PC-3 (cell line): ENCODE measurements around the gene PAK3.

Experiments used
- CTCF ChIP-seq: fragments of 300-600 bp; sonication (generic); conservative IDR thresholded peaks from 2 replicates; pipeline ENCODE4 v1.5.1; 2017; ENCODE audit warnings: antibody characterized with exemption, low read depth, mild to moderate bottlenecking, low read length
- EZH2phosphoT487 ChIP-seq: fragments of 300-600 bp; sonication (generic); IDR thresholded peaks from 2 replicates; pipeline ENCODE4 v1.6.1; 2018; ENCODE audit warnings: mild to moderate bottlenecking, antibody characterized with exemption, low read length, borderline replicate concordance

- TF ChIP-seq EZH2phosphoT487 (no peak), CTCF (no peak)
Observed at GRCh38 chrX:111131572-111131971, 35.6 kb downstream of the PAK3 start.
